ENCODE data around the gene ASB6. TPM values are rescaled to one million over a fixed set of nuclear protein-coding genes. Genes with fewer than 3 reads are reported as not detected.

The ASB6 gene
- total and polyA plus RNA-seq, 8 donors = 7.5 to 35.6 (median 14.8) TPM

DNA sequence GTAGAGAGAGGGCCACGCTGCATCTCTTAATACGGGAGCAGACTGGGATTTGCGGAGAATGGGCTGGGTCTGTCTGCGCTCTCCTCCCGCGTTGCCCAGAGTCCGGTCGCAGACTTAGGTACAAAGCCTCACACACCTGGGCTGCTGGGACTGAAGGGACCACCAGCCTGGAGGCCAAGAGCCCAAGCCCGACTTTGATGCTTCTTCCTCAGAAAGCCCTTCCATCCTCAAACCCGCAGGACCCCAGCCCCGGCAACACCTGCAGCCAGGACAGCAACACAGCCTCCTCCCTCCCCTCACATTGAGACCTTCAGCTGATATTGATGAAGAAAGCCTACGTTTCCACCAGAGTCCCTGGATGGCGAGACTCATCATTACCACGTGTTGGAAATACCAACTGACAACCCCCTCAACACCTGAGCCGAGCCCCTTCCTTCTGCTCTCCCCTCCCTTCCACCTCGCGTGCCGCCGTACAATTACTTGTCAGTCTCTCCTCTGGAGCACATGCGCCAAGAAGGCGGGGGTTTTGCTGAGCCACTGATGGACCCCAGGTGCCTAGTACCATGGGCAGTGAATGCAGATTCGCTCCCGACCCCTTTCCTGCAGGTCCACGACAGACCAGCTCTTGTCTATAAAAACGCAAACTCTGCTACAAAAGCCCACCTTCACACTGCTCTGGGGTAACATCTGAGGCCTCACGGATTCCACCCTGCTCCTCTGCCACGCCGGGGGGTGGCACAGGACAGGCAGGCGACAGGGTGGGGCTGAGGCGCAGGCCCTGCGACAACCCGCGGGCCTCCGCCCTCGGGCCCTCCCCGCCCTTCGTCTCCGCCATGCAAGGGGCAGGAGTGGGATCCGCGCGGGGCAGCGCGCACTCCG, 841 bp downstream of the ASB6 start:
- Histone ChIP-seq H3K27me3 (no peaks in the 10 kb centered on the region), H3K4me1 (peaks cover 28 to 58% (median 46%) of the 10 kb centered on the region in 4 donors), H3K9me3 (no peaks in the 10 kb centered on the region), H3K36me3 (peaks cover 30 to 37% (median 35%) of the 10 kb centered on the region in 4 donors), H3K4me3 (peak overlapping the region; percentile 67 to 96 (median 92)), H3K27ac (peak overlapping the region; percentile 75 to 90 (median 90))
- TF ChIP-seq POLR2AphosphoS5 (IDR thresholded peaks at IDR 0.05) (no peak), EP300 (IDR thresholded peaks at IDR 0.05) (no peak), POLR2A (IDR thresholded peaks at IDR 0.05) (no peak)
- TF ChIP-seq, protein P1, sequence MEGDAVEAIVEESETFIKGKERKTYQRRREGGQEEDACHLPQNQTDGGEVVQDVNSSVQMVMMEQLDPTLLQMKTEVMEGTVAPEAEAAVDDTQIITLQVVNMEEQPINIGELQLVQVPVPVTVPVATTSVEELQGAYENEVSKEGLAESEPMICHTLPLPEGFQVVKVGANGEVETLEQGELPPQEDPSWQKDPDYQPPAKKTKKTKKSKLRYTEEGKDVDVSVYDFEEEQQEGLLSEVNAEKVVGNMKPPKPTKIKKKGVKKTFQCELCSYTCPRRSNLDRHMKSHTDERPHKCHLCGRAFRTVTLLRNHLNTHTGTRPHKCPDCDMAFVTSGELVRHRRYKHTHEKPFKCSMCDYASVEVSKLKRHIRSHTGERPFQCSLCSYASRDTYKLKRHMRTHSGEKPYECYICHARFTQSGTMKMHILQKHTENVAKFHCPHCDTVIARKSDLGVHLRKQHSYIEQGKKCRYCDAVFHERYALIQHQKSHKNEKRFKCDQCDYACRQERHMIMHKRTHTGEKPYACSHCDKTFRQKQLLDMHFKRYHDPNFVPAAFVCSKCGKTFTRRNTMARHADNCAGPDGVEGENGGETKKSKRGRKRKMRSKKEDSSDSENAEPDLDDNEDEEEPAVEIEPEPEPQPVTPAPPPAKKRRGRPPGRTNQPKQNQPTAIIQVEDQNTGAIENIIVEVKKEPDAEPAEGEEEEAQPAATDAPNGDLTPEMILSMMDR (IDR thresholded peaks at IDR 0.05) = no peak
- intact Hi-C loops (cut with DNase I; ENCODE audit: low total_unique reads) = no loop called here
- WGBS, 5 donors = 13 to 22% (median 15%) methylated on average over 20 to 44 of the region's 44 CpGs
- DNase-seq = no peak

DNA sequence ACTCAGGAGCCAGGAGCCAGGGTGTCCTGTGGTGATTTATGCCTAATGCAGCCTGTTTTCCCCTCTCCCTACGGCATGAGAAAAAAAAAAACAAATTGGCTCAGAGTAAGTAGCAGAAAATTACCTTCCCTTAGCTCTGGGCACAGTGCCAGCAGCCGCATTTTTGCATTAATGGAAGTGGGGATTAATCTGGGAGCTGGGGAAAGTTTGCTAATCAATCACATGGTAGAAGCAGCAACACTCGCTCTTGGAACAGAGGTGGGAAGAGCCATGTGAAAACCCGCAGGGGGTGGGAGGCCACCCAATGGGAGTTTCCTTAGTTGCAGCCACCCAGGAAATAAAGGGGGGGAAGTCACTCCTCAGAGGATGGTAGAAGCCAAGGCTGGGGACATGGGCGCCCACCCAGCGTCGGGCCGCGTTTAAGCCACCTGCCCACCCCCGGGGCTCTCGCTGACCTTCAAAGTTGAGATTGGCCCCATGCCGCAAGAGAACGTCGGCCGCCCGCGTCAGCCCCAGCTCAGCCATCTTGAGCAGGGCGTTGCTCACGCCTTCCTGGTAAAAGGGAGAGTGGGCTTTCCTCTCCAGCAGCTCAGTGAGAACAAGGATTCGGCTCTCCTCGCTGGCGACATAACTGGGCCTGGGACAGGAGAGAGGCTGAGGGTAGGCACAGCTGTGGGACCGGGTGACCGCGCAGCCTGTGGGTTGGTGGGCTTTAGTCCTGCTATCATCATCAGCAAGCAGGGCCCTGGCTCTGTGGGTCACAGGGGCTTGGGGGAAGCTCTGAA, 1.7 kb downstream of the ASB6 start:
- intact Hi-C loops (cut with DNase I; ENCODE audit: low total_unique reads) = no loop called here
- 34 to 52% (median 46%) methylated on average over 20 to 25 of the region's 25 CpGs for WGBS, 5 donors
- H3K36me3 ChIP-seq = peaks cover 36 to 45% (median 43%) of the 10 kb centered on the region in 4 donors
- DNase-seq = peak; percentile 59 to 87
- H3K27ac ChIP-seq = peak overlapping the region; percentile 3 to 90 (median 90)
- H3K27me3 ChIP-seq = no peaks in the 10 kb centered on the region
- TF ChIP-seq POLR2AphosphoS5 (IDR thresholded peaks at IDR 0.05) = peak in 2 of 3 donors; percentile 3 to 56
- no peak for TF ChIP-seq POLR2A (IDR thresholded peaks at IDR 0.05)
- no peaks in the 10 kb centered on the region for H3K9me3 ChIP-seq
- H3K4me1 ChIP-seq = peaks cover 28 to 66% (median 48%) of the 10 kb centered on the region in 4 donors
- H3K4me3 ChIP-seq = peak overlapping the region; percentile 67 to 96 (median 92)

DNA sequence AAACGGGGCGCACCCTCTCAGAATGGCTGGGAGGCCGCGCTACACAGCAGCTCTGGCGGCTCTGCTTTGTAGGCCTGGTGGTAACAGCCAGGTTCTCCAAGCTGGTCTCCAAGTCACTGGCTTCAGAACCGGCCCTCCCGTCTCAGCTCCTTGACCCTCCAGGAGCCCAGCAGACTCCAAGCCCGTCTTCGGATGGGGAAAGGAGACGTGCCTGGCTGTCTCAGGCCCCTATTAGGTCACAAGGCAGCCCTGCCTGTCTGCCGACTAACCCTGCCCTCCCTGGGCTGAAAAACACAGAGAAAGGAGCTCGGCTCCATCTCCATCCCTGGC, 2.2 kb downstream of the ASB6 start:
- H3K4me3 ChIP-seq = peak overlapping the region in 3 of 4 donors; percentile 89 to 96 (median 95)
- H3K9me3 ChIP-seq = no peaks in the 10 kb centered on the region
- WGBS, 5 donors = 40 to 61% (median 48%) methylated on average over 10 to 12 of the region's 12 CpGs
- peaks cover 42 to 51% (median 49%) of the 10 kb centered on the region in 4 donors for H3K36me3 ChIP-seq
- peak overlapping the region; percentile 3 to 90 (median 90) for H3K27ac ChIP-seq
- intact Hi-C loops (cut with DNase I; ENCODE audit: low total_unique reads) = no loop called here
- no peaks in the 10 kb centered on the region for H3K27me3 ChIP-seq
- no peak for DNase-seq
- H3K4me1 ChIP-seq = peaks cover 28 to 66% (median 50%) of the 10 kb centered on the region in 4 donors
- TF ChIP-seq POLR2AphosphoS5 (IDR thresholded peaks at IDR 0.05) (no peak), POLR2A (IDR thresholded peaks at IDR 0.05) (no peak), EP300 (IDR thresholded peaks at IDR 0.05) (no peak)
- TF ChIP-seq, protein P1 (IDR thresholded peaks at IDR 0.05) = no peak

DNA sequence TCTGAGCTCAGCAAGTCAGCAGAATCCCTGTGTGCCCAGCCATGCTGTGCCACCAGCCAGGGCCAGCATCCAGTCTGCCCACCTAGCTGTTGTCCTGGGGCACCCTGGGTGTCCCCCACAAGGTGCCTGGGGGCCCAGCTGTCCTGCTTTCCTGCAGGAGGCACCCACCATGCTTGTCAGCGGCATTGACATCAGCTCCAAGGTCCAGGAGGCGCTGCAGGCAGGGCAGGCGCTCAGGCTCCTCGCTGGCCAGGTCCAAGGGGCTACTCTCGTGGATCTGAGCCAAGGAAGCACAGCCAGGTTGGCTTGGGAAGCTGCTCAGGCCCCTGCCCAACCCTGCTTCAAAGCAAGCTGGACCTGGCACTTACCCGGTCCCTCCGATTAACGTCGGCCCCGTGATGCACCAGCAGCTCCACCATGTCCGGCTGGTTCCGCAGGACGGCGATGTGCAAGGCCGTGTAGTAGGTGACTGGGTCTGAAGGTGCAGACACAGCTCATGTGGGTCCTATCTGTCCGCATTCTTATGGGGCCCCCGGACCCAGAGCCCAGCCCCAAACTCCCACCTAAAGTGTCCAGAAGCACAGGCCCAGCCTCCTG, 2.8 kb downstream of the ASB6 start:
- H3K27me3 ChIP-seq = no peaks in the 10 kb centered on the region
- intact Hi-C loops (cut with DNase I; ENCODE audit: low total_unique reads) = no loop called here
- H3K4me1 ChIP-seq = peaks cover 28 to 66% (median 50%) of the 10 kb centered on the region in 4 donors
- peak overlapping the region in 4 of 5 donors; percentile 75 to 90 (median 90) for H3K27ac ChIP-seq
- TF ChIP-seq POLR2AphosphoS5 (IDR thresholded peaks at IDR 0.05) = no peak
- TF ChIP-seq EP300 (IDR thresholded peaks at IDR 0.05) = no peak
- TF ChIP-seq POLR2A (IDR thresholded peaks at IDR 0.05) = no peak
- TF ChIP-seq, protein P1 (IDR thresholded peaks at IDR 0.05) = no peak
- H3K36me3 ChIP-seq = peaks cover 48 to 56% (median 55%) of the 10 kb centered on the region in 4 donors
- DNase-seq = no peak
- H3K9me3 ChIP-seq = no peaks in the 10 kb centered on the region
- H3K4me3 ChIP-seq = no peak overlapping the region
- WGBS, 5 donors = 75 to 88% (median 83%) methylated on average over 5 to 17 of the region's 17 CpGs

All from stomach (tissue), 9 donors.